Measurements from ENCODE around the gene PAXX. TPM values are rescaled to one million over a fixed set of nuclear protein-coding genes. Genes with fewer than 3 reads are reported as not detected.

The PAXX gene
- polyA plus RNA-seq, 1 donor from 2014 or later = 276 TPM

DNA sequence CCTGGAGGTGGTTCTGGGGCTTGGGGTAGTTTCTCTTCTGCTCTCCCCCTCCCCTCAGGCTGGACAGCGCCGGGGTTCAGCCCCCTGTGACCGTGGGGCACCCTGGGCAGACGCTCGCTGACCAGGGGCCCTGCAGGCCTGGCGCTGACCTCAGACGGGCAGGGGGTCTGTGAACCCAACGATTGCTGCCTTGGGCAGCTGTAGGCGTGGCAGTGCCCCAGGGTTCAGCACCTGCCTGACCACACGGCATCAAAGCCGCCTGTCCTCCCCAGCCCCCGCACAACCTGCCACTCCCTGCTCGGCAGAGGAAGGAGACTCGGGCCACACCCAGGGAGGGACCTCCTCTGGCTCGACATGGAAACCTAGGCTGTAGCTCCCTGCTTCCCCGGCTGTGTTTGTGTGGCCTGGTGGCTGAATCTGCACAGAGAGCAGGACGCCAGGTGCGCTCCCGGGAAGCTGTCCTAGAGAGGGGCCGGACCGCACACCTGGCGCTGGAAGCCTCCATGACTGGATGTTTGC, 28.0 kb upstream of the PAXX start:
- H3K9me2 ChIP-seq (ENCODE audit: insufficient read depth, low read length) = no peaks in the 10 kb centered on the region
- no peak overlapping the region for H3K4me2 ChIP-seq (ENCODE audit: low read length)
- no peaks in the 10 kb centered on the region for H3K9me3 ChIP-seq (ENCODE audit: low read length)
- H3K36me3 ChIP-seq (ENCODE audit: insufficient read depth, low read length) = no peaks in the 10 kb centered on the region
- no peaks in the 10 kb centered on the region for H4K20me1 ChIP-seq (ENCODE audit: insufficient read depth)
- H2AFZ ChIP-seq (ENCODE audit: low read depth, low read length) = no peak overlapping the region
- no peaks in the 10 kb centered on the region for H3F3A ChIP-seq (ENCODE audit: insufficient read depth, low read length, poor library complexity, severe bottlenecking)
- no peak overlapping the region for H3K4me3 ChIP-seq (ENCODE audit: low read length)
- H3K79me2 ChIP-seq (replicated peaks; ENCODE audit: insufficient read depth, low read length) = no peaks in the 10 kb centered on the region
- TF ChIP-seq EP300 (conservative IDR thresholded peaks at IDR 0.05; ENCODE audit: poor library complexity, severe bottlenecking) = no peak
- TF ChIP-seq POLR2AphosphoS5 (IDR thresholded peaks at IDR 0.05) = no peak
- TF ChIP-seq MXI1 (conservative IDR thresholded peaks at IDR 0.05; ENCODE audit: poor library complexity, severe bottlenecking) = no peak
- TF ChIP-seq TAF1 (IDR thresholded peaks at IDR 0.05; ENCODE audit: low read depth) = no peak
- no peak overlapping the region for H3K27ac ChIP-seq (ENCODE audit: low read length)
- no peaks in the 10 kb centered on the region for H3K27me3 ChIP-seq (ENCODE audit: insufficient read depth, low read depth, low read length)
- no peak overlapping the region for H3K9ac ChIP-seq (ENCODE audit: low read length)

DNA sequence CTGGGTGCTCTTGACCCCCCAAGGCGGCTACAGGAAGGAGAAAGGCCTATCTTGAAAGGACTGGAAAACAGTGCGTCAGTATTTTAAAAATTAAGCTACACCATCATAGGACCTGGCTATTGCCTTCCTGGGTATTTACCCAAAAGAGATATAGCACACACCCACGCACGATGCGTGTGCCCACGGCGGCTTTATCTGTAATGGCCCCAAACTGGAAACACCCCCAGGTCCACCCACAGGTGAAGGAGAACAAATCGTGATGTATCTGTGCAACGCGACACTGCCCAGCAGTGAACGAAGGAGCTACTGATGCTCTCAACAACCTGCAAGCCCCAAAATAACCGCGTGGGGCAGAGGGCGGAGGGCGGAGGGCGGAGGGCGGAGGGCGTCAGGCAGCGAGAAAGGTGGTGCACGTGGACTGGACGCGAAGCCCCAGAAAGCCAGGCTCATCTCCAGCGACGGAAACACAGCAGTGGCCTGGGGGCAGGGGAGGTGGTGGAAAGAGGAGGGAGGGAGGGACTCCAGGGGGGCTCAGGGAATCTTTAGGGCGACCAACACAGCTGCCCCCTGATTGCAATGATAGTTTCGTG, 27.3 kb upstream of the PAXX start:
- Histone ChIP-seq H3K4me3 (ENCODE audit: low read length) (no peak overlapping the region), H3K79me2 (replicated peaks; ENCODE audit: insufficient read depth, low read length) (no peaks in the 10 kb centered on the region), H3K36me3 (ENCODE audit: insufficient read depth, low read length) (no peaks in the 10 kb centered on the region), H2AFZ (ENCODE audit: low read depth, low read length) (no peak overlapping the region), H3K9me2 (ENCODE audit: insufficient read depth, low read length) (no peaks in the 10 kb centered on the region), H4K20me1 (ENCODE audit: insufficient read depth) (no peaks in the 10 kb centered on the region), H3K9me3 (ENCODE audit: low read length) (no peaks in the 10 kb centered on the region), H3K27ac (ENCODE audit: low read length) (no peak overlapping the region), H3K4me2 (ENCODE audit: low read length) (no peak overlapping the region), H3F3A (ENCODE audit: insufficient read depth, low read length, poor library complexity, severe bottlenecking) (no peaks in the 10 kb centered on the region), H3K9ac (ENCODE audit: low read length) (no peak overlapping the region), H3K27me3 (ENCODE audit: insufficient read depth, low read depth, low read length) (no peaks in the 10 kb centered on the region)
- TF ChIP-seq SMC3 (conservative IDR thresholded peaks at IDR 0.05; ENCODE audit: poor library complexity) (no peak), RAD21 (conservative IDR thresholded peaks at IDR 0.05) (no peak)
- TF ChIP-seq, protein P1, sequence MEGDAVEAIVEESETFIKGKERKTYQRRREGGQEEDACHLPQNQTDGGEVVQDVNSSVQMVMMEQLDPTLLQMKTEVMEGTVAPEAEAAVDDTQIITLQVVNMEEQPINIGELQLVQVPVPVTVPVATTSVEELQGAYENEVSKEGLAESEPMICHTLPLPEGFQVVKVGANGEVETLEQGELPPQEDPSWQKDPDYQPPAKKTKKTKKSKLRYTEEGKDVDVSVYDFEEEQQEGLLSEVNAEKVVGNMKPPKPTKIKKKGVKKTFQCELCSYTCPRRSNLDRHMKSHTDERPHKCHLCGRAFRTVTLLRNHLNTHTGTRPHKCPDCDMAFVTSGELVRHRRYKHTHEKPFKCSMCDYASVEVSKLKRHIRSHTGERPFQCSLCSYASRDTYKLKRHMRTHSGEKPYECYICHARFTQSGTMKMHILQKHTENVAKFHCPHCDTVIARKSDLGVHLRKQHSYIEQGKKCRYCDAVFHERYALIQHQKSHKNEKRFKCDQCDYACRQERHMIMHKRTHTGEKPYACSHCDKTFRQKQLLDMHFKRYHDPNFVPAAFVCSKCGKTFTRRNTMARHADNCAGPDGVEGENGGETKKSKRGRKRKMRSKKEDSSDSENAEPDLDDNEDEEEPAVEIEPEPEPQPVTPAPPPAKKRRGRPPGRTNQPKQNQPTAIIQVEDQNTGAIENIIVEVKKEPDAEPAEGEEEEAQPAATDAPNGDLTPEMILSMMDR (IDR thresholded peaks at IDR 0.05; ENCODE audit: poor library complexity, severe bottlenecking) = no peak

DNA sequence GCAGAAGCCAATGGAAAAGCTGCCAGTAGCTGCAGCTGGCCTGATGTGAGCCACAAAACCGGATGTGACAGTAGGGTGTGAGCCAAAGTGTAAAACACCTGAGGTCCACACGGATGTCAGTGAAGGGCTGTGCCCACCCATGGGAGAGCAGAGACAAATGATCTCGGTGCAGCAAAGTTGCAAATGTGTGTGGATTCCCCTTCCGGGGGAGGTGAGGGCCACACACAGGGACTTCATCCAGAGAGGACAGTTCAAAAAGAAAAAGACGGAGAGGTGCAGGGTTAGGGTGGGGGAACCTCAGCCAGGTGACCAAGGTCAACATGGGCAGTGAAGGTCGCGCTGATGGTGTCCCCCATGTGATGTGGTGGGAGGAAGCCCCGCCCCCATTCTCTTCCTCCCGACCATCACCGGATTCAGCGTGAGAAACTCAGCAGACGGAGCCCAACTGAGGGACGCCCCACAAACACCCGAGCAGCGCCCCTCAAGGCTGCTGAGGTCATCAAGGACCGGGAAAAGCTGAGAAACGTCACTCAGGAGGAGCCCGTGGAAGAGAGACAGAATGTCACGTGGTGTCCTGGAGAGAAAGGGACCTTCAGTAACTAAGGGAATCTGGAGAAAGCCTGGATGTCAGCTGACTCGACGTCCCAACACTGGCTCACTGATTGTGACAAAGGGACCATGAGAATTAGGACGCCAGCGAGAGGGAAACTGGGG, 26.3 kb upstream of the PAXX start:
- no peak overlapping the region for H3K4me2 ChIP-seq (ENCODE audit: low read length)
- H3K79me2 ChIP-seq (replicated peaks; ENCODE audit: insufficient read depth, low read length) = no peaks in the 10 kb centered on the region
- no peak overlapping the region for H3K27ac ChIP-seq (ENCODE audit: low read length)
- no peak overlapping the region for H3K9ac ChIP-seq (ENCODE audit: low read length)
- H3K9me3 ChIP-seq (ENCODE audit: low read length) = no peaks in the 10 kb centered on the region
- no peak overlapping the region for H3K4me3 ChIP-seq (ENCODE audit: low read length)
- H3K27me3 ChIP-seq (ENCODE audit: insufficient read depth, low read depth, low read length) = no peaks in the 10 kb centered on the region
- no peaks in the 10 kb centered on the region for H3F3A ChIP-seq (ENCODE audit: insufficient read depth, low read length, poor library complexity, severe bottlenecking)
- TF ChIP-seq, protein P2, sequence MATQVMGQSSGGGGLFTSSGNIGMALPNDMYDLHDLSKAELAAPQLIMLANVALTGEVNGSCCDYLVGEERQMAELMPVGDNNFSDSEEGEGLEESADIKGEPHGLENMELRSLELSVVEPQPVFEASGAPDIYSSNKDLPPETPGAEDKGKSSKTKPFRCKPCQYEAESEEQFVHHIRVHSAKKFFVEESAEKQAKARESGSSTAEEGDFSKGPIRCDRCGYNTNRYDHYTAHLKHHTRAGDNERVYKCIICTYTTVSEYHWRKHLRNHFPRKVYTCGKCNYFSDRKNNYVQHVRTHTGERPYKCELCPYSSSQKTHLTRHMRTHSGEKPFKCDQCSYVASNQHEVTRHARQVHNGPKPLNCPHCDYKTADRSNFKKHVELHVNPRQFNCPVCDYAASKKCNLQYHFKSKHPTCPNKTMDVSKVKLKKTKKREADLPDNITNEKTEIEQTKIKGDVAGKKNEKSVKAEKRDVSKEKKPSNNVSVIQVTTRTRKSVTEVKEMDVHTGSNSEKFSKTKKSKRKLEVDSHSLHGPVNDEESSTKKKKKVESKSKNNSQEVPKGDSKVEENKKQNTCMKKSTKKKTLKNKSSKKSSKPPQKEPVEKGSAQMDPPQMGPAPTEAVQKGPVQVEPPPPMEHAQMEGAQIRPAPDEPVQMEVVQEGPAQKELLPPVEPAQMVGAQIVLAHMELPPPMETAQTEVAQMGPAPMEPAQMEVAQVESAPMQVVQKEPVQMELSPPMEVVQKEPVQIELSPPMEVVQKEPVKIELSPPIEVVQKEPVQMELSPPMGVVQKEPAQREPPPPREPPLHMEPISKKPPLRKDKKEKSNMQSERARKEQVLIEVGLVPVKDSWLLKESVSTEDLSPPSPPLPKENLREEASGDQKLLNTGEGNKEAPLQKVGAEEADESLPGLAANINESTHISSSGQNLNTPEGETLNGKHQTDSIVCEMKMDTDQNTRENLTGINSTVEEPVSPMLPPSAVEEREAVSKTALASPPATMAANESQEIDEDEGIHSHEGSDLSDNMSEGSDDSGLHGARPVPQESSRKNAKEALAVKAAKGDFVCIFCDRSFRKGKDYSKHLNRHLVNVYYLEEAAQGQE (IDR thresholded peaks at IDR 0.05; ENCODE audit: borderline replicate concordance) = no peak
- no peak for TF ChIP-seq EP300 (conservative IDR thresholded peaks at IDR 0.05; ENCODE audit: poor library complexity, severe bottlenecking)
- TF ChIP-seq, protein P1 (IDR thresholded peaks at IDR 0.05; ENCODE audit: poor library complexity, severe bottlenecking) = no peak
- TF ChIP-seq TAF1 (IDR thresholded peaks at IDR 0.05; ENCODE audit: low read depth) = no peak
- TF ChIP-seq MXI1 (conservative IDR thresholded peaks at IDR 0.05; ENCODE audit: poor library complexity, severe bottlenecking) = no peak
- no peaks in the 10 kb centered on the region for H3K36me3 ChIP-seq (ENCODE audit: insufficient read depth, low read length)
- H4K20me1 ChIP-seq (ENCODE audit: insufficient read depth) = no peaks in the 10 kb centered on the region
- no peak overlapping the region for H2AFZ ChIP-seq (ENCODE audit: low read depth, low read length)
- no peaks in the 10 kb centered on the region for H3K9me2 ChIP-seq (ENCODE audit: insufficient read depth, low read length)

Data from neural cell (in vitro differentiated cells).